Lower leg skin (tissue), 3 donors: Measurements from ENCODE around the gene KIAA2012.

Experiments
- CTCF ChIP-seq, 3 donors: fragments of 450-650 bp; IDR thresholded peaks; one replicate each; pipeline ENCODE4 v1.5.1; 2016; ENCODE audit warnings: antibody characterized with exemption in 3 of 3, mild to moderate bottlenecking in 3 of 3, moderate library complexity in 2 of 3
- POLR2A ChIP-seq, 2 donors: fragments of 450-650 bp; IDR thresholded peaks; one replicate each; pipeline ENCODE4 v1.6.1; 2016 to 2017; ENCODE audit warnings: antibody characterized with exemption in 2 of 2, mild to moderate bottlenecking in 1 of 2, moderate library complexity in 1 of 2

GRCh38 chr2:202114795-202115194 is 41.7 kb downstream of the KIAA2012 start:
- TF ChIP-seq CTCF (IDR thresholded peaks at IDR 0.05) (no peak), POLR2A (IDR thresholded peaks at IDR 0.05) (no peak)
